ENCODE results near the gene ASCL2. TPM values are rescaled to one million over a fixed set of nuclear protein-coding genes. Genes with fewer than 3 reads are reported as not detected.

The ASCL2 gene
- total and polyA plus RNA-seq, 2 donors (not counting 3 experiments of a cell fraction or from before 2014, with no cell fraction given): not detected

- no peak for TF ChIP-seq FOS (IDR thresholded peaks at IDR 0.05; ENCODE audit: borderline replicate concordance, insufficient read depth, low read length)
- TF ChIP-seq POLR2AphosphoS5 (IDR thresholded peaks at IDR 0.05; ENCODE audit: insufficient read depth, low read depth, low read length): no peak
- TF ChIP-seq EZH2 (IDR thresholded peaks at IDR 0.05; ENCODE audit: borderline replicate concordance, low read depth, low read length, severe bottlenecking): no peak
- TF ChIP-seq MAX (IDR thresholded peaks at IDR 0.05; ENCODE audit: insufficient read depth, insufficient read length): no peak
- H2AFZ ChIP-seq (ENCODE audit: low read depth, low read length): no peak overlapping the region
- H3K4me2 ChIP-seq (ENCODE audit: insufficient read depth, low read length): no peak overlapping the region
- dilution Hi-C loops (cut with MboI; ENCODE audit: extremely low pct_ligation_motif_present, low sequenced_read_pairs): no loop called here
- DNase-seq (ENCODE audit: low read depth, low spot score) (no peak), FAIRE-seq (no peak)
- no peaks in the 10 kb centered on the region for H3K4me1 ChIP-seq (ENCODE audit: control insufficient read depth, extremely low read depth, insufficient read depth, low read length)
- ChIA-PET POLR2A (no interaction called here), CTCF (interaction anchor here (1.2 to 1.5 kb wide), 2 partner anchors 120 to 122 kb away, joined by 3 to 7 read pairs; no protein-coding TSS in a partner anchor)
- no peaks in the 10 kb centered on the region for H3K9me3 ChIP-seq (replicated peaks; ENCODE audit: control insufficient read depth, insufficient read depth, low read length)
- H3K79me2 ChIP-seq (ENCODE audit: control insufficient read depth, insufficient read depth, low read length): no peaks in the 10 kb centered on the region
- no peaks in the 10 kb centered on the region for H3K36me3 ChIP-seq (ENCODE audit: control insufficient read depth in 2 of 2, extremely low read depth in 1 of 2, insufficient read depth in 2 of 2, low read length in 2 of 2)
- H3K9ac ChIP-seq (replicated peaks; ENCODE audit: extremely low read depth, insufficient read depth, low read length): no peak overlapping the region
- no peaks in the 10 kb centered on the region for H3K9me1 ChIP-seq (replicated peaks; ENCODE audit: control insufficient read depth, extremely low read depth, insufficient read depth, low read length)
- no TSS peak for BruUV-seq (replicated peaks)
- intact Hi-C loops (cut with micrococcal nuclease): no loop called here
- H3K27ac ChIP-seq (ENCODE audit: insufficient read depth, low read depth, low read length): no peak overlapping the region
- H3K27me3 ChIP-seq (ENCODE audit: control insufficient read depth in 2 of 2, insufficient read depth in 2 of 2, low read length in 2 of 2): no peaks in the 10 kb centered on the region
- no peaks in the 10 kb centered on the region for H4K20me1 ChIP-seq (replicated peaks; ENCODE audit: control insufficient read depth, extremely low read depth, insufficient read depth, low read length)
- no peak overlapping the region for H3K4me3 ChIP-seq (replicated peaks in 1 of 3; ENCODE audit: insufficient read depth in 1 of 3, low read depth in 1 of 3, low read length in 3 of 3)
Observed at GRCh38 chr11:2297623-2298030, 27.2 kb upstream of the ASCL2 start.

GRCh38 chr11:2296913-2297622, 26.7 kb upstream of the ASCL2 start:
- Histone ChIP-seq H4K20me1 (replicated peaks; ENCODE audit: control insufficient read depth, extremely low read depth, insufficient read depth, low read length) (no peaks in the 10 kb centered on the region), H3K9ac (replicated peaks; ENCODE audit: extremely low read depth, insufficient read depth, low read length) (no peak overlapping the region), H3K27ac (ENCODE audit: insufficient read depth, low read depth, low read length) (no peak overlapping the region), H3K4me2 (ENCODE audit: insufficient read depth, low read length) (no peak overlapping the region), H3K9me1 (replicated peaks; ENCODE audit: control insufficient read depth, extremely low read depth, insufficient read depth, low read length) (no peaks in the 10 kb centered on the region), H3K9me3 (replicated peaks; ENCODE audit: control insufficient read depth, insufficient read depth, low read length) (no peaks in the 10 kb centered on the region), H2AFZ (ENCODE audit: low read depth, low read length) (no peak overlapping the region), H3K36me3 (ENCODE audit: control insufficient read depth in 2 of 2, extremely low read depth in 1 of 2, insufficient read depth in 2 of 2, low read length in 2 of 2) (no peaks in the 10 kb centered on the region), H3K4me1 (ENCODE audit: control insufficient read depth, extremely low read depth, insufficient read depth, low read length) (no peaks in the 10 kb centered on the region), H3K27me3 (ENCODE audit: control insufficient read depth in 2 of 2, insufficient read depth in 2 of 2, low read length in 2 of 2) (no peaks in the 10 kb centered on the region), H3K4me3 (replicated peaks in 1 of 3; ENCODE audit: insufficient read depth in 1 of 3, low read depth in 1 of 3, low read length in 3 of 3) (no peak overlapping the region), H3K79me2 (ENCODE audit: control insufficient read depth, insufficient read depth, low read length) (no peaks in the 10 kb centered on the region)
- no TSS peak for BruUV-seq (replicated peaks)
- DNase-seq (ENCODE audit: low read depth, low spot score) (no peak), FAIRE-seq (no peak)
- intact Hi-C loops (cut with micrococcal nuclease): no loop called here
- TF ChIP-seq EZH2 (IDR thresholded peaks at IDR 0.05; ENCODE audit: borderline replicate concordance, low read depth, low read length, severe bottlenecking): no peak
- dilution Hi-C loops (cut with MboI; ENCODE audit: extremely low pct_ligation_motif_present, low sequenced_read_pairs): no loop called here
- ChIA-PET POLR2A (no interaction called here), CTCF (interaction anchor here (1.2 kb wide), 1 partner anchor 120 kb away, joined by 3 read pairs; no protein-coding TSS in a partner anchor)

Data from endothelial cell of umbilical vein (primary cell).